GM23338 (cell line): ENCODE measurements around the gene DPY19L3. TPM values are rescaled to one million over a fixed set of nuclear protein-coding genes. Genes with fewer than 3 reads are reported as not detected.

ENCODE experiments used
- ATAC-seq: fragments of 200-7000 bp; cut with Tn5 transposase; 3 replicates; pipeline ENCODE4 v1.9.1; 2020
- DNase-seq: peaks from one replicate; pipeline ENCODE4 v3.0.0-alpha.2; 2015; ENCODE audit warnings: low spot score
- H2AFZ ChIP-seq: fragments of 200-600 bp; sonication (generic); 2 replicates; pipeline ENCODE4 v1.8.0; 2016; ENCODE audit warnings: antibody characterized with exemption, mild to moderate bottlenecking, moderate library complexity
- H3F3A ChIP-seq: fragments of 200-600 bp; sonication (generic); replicated peaks from 2 replicates; pipeline ENCODE4 v1.8.0; 2017; ENCODE audit warnings: antibody characterized with exemption, mixed run types, low read depth
- H3K27ac ChIP-seq: fragments of 200-600 bp; sonication (generic); 2 replicates; pipeline ENCODE4 v1.6.1; 2016; ENCODE audit warnings: low read depth
- H3K27me3 ChIP-seq: fragments of 200-600 bp; sonication (generic); 2 replicates; pipeline ENCODE4 v1.8.0; 2016; ENCODE audit warnings: mild to moderate bottlenecking, mixed run types, moderate library complexity; ENCODE audit not compliant: insufficient read depth
- H3K36me3 ChIP-seq: fragments of 200-600 bp; sonication (generic); 2 replicates; pipeline ENCODE4 v1.8.0; 2016; ENCODE audit warnings: mild to moderate bottlenecking; ENCODE audit not compliant: insufficient read depth
- H3K4me1 ChIP-seq: fragments of 200-600 bp; sonication (generic); 2 replicates; pipeline ENCODE4 v1.8.0; 2016; ENCODE audit warnings: mild to moderate bottlenecking, moderate library complexity; ENCODE audit not compliant: insufficient read depth
- H3K4me2 ChIP-seq: fragments of 200-600 bp; sonication (generic); 2 replicates; pipeline ENCODE4 v1.7.1; 2017; ENCODE audit warnings: mixed run types
- H3K4me3 ChIP-seq: fragments of 200-600 bp; sonication (generic); 2 replicates; pipeline ENCODE4 v1.6.1; 2016; ENCODE audit warnings: mixed run types
- H3K79me2 ChIP-seq: fragments of 200-600 bp; sonication (generic); replicated peaks from 2 replicates; pipeline ENCODE4 v1.8.0; 2017; ENCODE audit warnings: mild to moderate bottlenecking; ENCODE audit not compliant: insufficient read depth
- H3K9me2 ChIP-seq: fragments of 200-600 bp; sonication (generic); 2 replicates; pipeline ENCODE4 v1.8.0; 2017; ENCODE audit not compliant: insufficient read depth
- H4K20me1 ChIP-seq: fragments of 200-600 bp; sonication (generic); replicated peaks from 2 replicates; pipeline ENCODE4 v1.8.0; 2017; ENCODE audit warnings: mild to moderate bottlenecking; ENCODE audit not compliant: insufficient read depth
- H3K27ac Mint-ChIP-seq: 2 replicates; pipeline ENCODE4 v1.8.0; 2020; ENCODE audit warnings: inconsistent platforms, mild to moderate bottlenecking, moderate library complexity, mixed read lengths
- H3K27me3 Mint-ChIP-seq: 3 replicates; pipeline ENCODE4 v1.8.0; 2022; ENCODE audit warnings: low read depth, mild to moderate bottlenecking, moderate library complexity, mixed read lengths, inconsistent platforms; ENCODE audit not compliant: insufficient read depth, poor library complexity
- H3K36me3 Mint-ChIP-seq: 3 replicates; pipeline ENCODE4 v1.8.0; 2021; ENCODE audit warnings: low read depth, mild to moderate bottlenecking, inconsistent platforms, moderate library complexity, mixed read lengths
- H3K4me1 Mint-ChIP-seq: 3 replicates; pipeline ENCODE4 v1.8.0; 2020; ENCODE audit warnings: mild to moderate bottlenecking, inconsistent platforms, mixed read lengths
- H3K4me3 Mint-ChIP-seq: 3 replicates; pipeline ENCODE4 v1.8.0; 2021; ENCODE audit warnings: moderate library complexity, mild to moderate bottlenecking, inconsistent platforms, mixed read lengths
- H3K9me3 Mint-ChIP-seq: 3 replicates; pipeline ENCODE4 v1.8.0; 2020; ENCODE audit warnings: moderate library complexity, mild to moderate bottlenecking, inconsistent platforms, mixed read lengths
- CREB1 ChIP-seq: fragments of 250-450 bp; sonication (Bioruptor Pico); IDR thresholded peaks from 2 replicates; pipeline ENCODE4 v1.5.0; 2020; ENCODE audit warnings: low read depth, mild to moderate bottlenecking, moderate library complexity
- CTCF ChIP-seq, 2 experiments: fragments of 200-600 bp in 1 of 2; sonication (generic) in 1 of 2; conservative IDR thresholded peaks; 2 replicates each; pipeline versions ENCODE4 v1.5.1 to v1.6.1; 2016 to 2017; ENCODE audit warnings: antibody characterized with exemption in 2 of 2, low read depth in 2 of 2, mild to moderate bottlenecking in 2 of 2, moderate library complexity in 1 of 2
- NANOG ChIP-seq: IDR thresholded peaks from 2 replicates; pipeline ENCODE4 v1.6.1; 2016; ENCODE audit warnings: antibody characterized with exemption, borderline replicate concordance
- POLR2AphosphoS5 ChIP-seq: IDR thresholded peaks from 2 replicates; pipeline ENCODE4 v1.6.1; 2016; ENCODE audit warnings: antibody characterized with exemption, low read depth
- REST ChIP-seq: IDR thresholded peaks from one replicate; pipeline ENCODE4 v1.6.1; 2018; ENCODE audit warnings: antibody characterized with exemption; ENCODE audit not compliant: unreplicated experiment
- STAT1 ChIP-seq: IDR thresholded peaks from one replicate; pipeline ENCODE4 v1.6.1; 2016; ENCODE audit warnings: antibody characterized with exemption; ENCODE audit not compliant: unreplicated experiment
- ZNF114 ChIP-seq: fragments of 250-450 bp; sonication (Bioruptor Pico); IDR thresholded peaks from 2 replicates; pipeline ENCODE4 v1.5.0; 2020; ENCODE audit warnings: mild to moderate bottlenecking, moderate library complexity
- ZNF331 ChIP-seq: fragments of 250-450 bp; sonication (Bioruptor Pico); IDR thresholded peaks from 2 replicates; pipeline ENCODE4 v1.5.0; 2020; ENCODE audit warnings: low read depth, mild to moderate bottlenecking, moderate library complexity
- polyA plus RNA-seq: library from polyadenylated mRNA; unstranded; fragments of >200 nt; fragmentation: Nextera tagmentation; extraction: Ambion mirVana; gene quantifications from 2 replicates; pipeline ENCODE4 v1.2.1, GENCODE V29; 2016
- total RNA-seq: library from RNA; depleted of rRNA; stranded (reverse); fragments of >200 nt; shearing (Covaris generic); gene quantifications from 2 replicates; pipeline ENCODE4 v1.2.3, GENCODE V29; 2014
- TF ChIP-seq, protein P1 (sequence below): fragments of 250-450 bp; sonication (Bioruptor Pico); IDR thresholded peaks from 2 replicates; pipeline ENCODE4 v1.5.0; 2020; ENCODE audit warnings: mild to moderate bottlenecking, moderate library complexity

The DPY19L3 gene
- total and polyA plus RNA-seq, 2 experiments from 2014 or later, result 13.5 to 46.6 TPM

DNA sequence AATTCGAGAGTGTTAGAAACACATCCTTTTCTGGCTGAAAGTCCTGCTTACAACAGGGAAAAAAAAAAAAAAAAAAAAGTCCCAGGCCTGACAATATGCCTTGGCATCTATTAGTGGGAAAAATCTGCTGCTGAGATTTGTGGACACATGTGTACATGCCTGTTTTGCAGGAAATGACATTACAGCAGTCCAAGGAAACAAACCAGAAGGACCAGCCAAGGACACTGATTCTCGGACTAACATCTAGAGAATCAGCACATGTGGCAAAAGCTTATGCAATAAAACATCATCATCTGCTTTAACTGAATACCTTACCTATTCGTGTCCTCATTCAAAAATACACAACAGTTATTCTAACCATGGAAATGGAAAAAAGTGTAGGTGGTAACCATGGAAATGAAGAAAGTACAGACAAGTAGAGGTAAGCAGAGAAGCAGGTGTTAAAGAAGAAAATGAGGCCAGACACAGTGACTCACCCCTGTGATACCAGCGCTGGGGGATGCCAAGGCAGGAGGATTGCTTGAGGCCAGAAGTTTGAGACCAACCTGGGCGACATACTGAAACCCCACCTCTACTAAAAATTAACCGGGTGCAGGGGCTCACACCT, 9.4 kb upstream of the DPY19L3 start:
- Histone ChIP-seq H3K36me3 (no peaks in the 10 kb centered on the region), H3K4me1 (no peaks in the 10 kb centered on the region), H4K20me1 (no peaks in the 10 kb centered on the region), H3F3A (no peaks in the 10 kb centered on the region), H3K79me2 (no peaks in the 10 kb centered on the region), H2AFZ (no peak overlapping the region), H3K27ac (no peak overlapping the region), H3K9me2 (0 out of 2 replicates have a peak, but pooled peaks cover 2% of the 10 kb centered on the region), H3K4me3 (no peak overlapping the region), H3K4me2 (no peak overlapping the region), H3K27me3 (no peaks in the 10 kb centered on the region)
- H3K9me3 Mint-ChIP-seq, result no peaks in the 10 kb centered on the region
- TF ChIP-seq CREB1 (CRISPR knock-in tag), result no peak
- no peak for TF ChIP-seq CTCF (conservative IDR thresholded peaks at IDR 0.05; ENCODE audit: low read depth in 2 of 2)
- TF ChIP-seq STAT1, result no peak
- TF ChIP-seq, protein P1, sequence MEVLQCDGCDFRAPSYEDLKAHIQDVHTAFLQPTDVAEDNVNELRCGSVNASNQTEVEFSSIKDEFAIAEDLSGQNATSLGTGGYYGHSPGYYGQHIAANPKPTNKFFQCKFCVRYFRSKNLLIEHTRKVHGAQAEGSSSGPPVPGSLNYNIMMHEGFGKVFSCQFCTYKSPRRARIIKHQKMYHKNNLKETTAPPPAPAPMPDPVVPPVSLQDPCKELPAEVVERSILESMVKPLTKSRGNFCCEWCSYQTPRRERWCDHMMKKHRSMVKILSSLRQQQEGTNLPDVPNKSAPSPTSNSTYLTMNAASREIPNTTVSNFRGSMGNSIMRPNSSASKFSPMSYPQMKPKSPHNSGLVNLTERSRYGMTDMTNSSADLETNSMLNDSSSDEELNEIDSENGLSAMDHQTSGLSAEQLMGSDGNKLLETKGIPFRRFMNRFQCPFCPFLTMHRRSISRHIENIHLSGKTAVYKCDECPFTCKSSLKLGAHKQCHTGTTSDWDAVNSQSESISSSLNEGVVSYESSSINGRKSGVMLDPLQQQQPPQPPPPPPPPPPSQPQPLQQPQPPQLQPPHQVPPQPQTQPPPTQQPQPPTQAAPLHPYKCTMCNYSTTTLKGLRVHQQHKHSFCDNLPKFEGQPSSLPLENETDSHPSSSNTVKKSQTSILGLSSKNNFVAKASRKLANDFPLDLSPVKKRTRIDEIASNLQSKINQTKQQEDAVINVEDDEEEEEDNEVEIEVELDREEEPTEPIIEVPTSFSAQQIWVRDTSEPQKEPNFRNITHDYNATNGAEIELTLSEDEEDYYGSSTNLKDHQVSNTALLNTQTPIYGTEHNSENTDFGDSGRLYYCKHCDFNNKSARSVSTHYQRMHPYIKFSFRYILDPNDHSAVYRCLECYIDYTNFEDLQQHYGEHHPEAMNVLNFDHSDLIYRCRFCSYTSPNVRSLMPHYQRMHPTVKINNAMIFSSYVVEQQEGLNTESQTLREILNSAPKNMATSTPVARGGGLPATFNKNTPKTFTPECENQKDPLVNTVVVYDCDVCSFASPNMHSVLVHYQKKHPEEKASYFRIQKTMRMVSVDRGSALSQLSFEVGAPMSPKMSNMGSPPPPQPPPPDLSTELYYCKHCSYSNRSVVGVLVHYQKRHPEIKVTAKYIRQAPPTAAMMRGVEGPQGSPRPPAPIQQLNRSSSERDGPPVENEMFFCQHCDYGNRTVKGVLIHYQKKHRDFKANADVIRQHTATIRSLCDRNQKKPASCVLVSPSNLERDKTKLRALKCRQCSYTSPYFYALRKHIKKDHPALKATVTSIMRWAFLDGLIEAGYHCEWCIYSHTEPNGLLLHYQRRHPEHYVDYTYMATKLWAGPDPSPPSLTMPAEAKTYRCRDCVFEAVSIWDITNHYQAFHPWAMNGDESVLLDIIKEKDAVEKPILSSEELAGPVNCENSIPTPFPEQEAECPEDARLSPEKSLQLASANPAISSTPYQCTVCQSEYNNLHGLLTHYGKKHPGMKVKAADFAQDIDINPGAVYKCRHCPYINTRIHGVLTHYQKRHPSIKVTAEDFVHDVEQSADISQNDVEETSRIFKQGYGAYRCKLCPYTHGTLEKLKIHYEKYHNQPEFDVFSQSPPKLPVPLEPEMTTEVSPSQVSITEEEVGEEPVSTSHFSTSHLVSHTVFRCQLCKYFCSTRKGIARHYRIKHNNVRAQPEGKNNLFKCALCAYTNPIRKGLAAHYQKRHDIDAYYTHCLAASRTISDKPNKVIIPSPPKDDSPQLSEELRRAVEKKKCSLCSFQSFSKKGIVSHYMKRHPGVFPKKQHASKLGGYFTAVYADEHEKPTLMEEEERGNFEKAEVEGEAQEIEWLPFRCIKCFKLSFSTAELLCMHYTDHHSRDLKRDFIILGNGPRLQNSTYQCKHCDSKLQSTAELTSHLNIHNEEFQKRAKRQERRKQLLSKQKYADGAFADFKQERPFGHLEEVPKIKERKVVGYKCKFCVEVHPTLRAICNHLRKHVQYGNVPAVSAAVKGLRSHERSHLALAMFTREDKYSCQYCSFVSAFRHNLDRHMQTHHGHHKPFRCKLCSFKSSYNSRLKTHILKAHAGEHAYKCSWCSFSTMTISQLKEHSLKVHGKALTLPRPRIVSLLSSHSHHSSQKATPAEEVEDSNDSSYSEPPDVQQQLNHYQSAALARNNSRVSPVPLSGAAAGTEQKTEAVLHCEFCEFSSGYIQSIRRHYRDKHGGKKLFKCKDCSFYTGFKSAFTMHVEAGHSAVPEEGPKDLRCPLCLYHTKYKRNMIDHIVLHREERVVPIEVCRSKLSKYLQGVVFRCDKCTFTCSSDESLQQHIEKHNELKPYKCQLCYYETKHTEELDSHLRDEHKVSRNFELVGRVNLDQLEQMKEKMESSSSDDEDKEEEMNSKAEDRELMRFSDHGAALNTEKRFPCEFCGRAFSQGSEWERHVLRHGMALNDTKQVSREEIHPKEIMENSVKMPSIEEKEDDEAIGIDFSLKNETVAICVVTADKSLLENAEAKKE (CRISPR knock-in tag), result no peak
- no peak for TF ChIP-seq ZNF331 (CRISPR knock-in tag)
- no peak for TF ChIP-seq NANOG
- TF ChIP-seq POLR2AphosphoS5, result no peak
- no peak for TF ChIP-seq REST
- TF ChIP-seq ZNF114 (CRISPR knock-in tag), result no peak
- H3K27ac Mint-ChIP-seq, result no peak overlapping the region
- DNase-seq (no peak), ATAC-seq (no peak)
- H3K4me1 Mint-ChIP-seq, result peaks cover 2% of the 10 kb centered on the region; the same call in 1 of the 3 replicates
- no peaks in the 10 kb centered on the region for H3K36me3 Mint-ChIP-seq
- no peak overlapping the region for H3K4me3 Mint-ChIP-seq
- H3K27me3 Mint-ChIP-seq, result peaks cover 2% of the 10 kb centered on the region
